CD14-positive monocyte (primary cell): Measurements from ENCODE around the gene MMP24. TPM values are rescaled to one million over a fixed set of nuclear protein-coding genes. Genes with fewer than 3 reads are reported as not detected.
A peak's percentile ranks its signal among the peaks of the same experiment; 100 is the strongest.

Source experiments
- DNase-seq, 3 donors: peaks; one replicate each; pipeline ENCODE4 v3.0.0-alpha.2; 2011 to 2022
- H2AFZ ChIP-seq: 2 replicates; pipeline ENCODE4 v1.6.0; 2012; ENCODE audit warnings: mild to moderate bottlenecking, low read depth, low read length, inconsistent platforms; ENCODE audit not compliant: insufficient read depth, poor library complexity, severe bottlenecking
- H3K27ac ChIP-seq, 2 donors: 1 replicate in 1 of 2; 2 replicates in 1 of 2; pipeline ENCODE4 v1.5.1; 2012 to 2013; ENCODE audit warnings: low read length in 2 of 2, control low read depth in 1 of 2, inconsistent platforms in 1 of 2, low read depth in 1 of 2, mild to moderate bottlenecking in 1 of 2
- H3K27me3 ChIP-seq, 2 donors: one replicate each; pipeline versions ENCODE4 v1.6.0 to v1.6.1; 2011 to 2013; ENCODE audit warnings: low read length in 2 of 2; ENCODE audit not compliant: control insufficient read depth in 2 of 2, insufficient read depth in 2 of 2
- H3K36me3 ChIP-seq, 2 donors: replicated peaks in 1 of 2; 1 replicate in 1 of 2; 2 replicates in 1 of 2; pipeline versions ENCODE4 v1.5.1 to v1.6.1; 2012 to 2013; ENCODE audit warnings: low read length in 2 of 2, control low read depth in 1 of 2, inconsistent platforms in 1 of 2, mild to moderate bottlenecking in 1 of 2; ENCODE audit not compliant: insufficient read depth in 2 of 2, control insufficient read depth in 1 of 2
- H3K4me1 ChIP-seq, 2 donors: 1 replicate in 1 of 2; 2 replicates in 1 of 2; pipeline versions ENCODE4 v1.5.1 to v1.6.1; 2012 to 2013; ENCODE audit warnings: low read length in 2 of 2, control low read depth in 1 of 2, inconsistent platforms in 1 of 2, mild to moderate bottlenecking in 1 of 2, moderate library complexity in 1 of 2; ENCODE audit not compliant: insufficient read depth in 2 of 2, control insufficient read depth in 1 of 2
- H3K4me2 ChIP-seq: replicated peaks from 2 replicates; pipeline ENCODE3; 2012; ENCODE audit warnings: low read length, moderate library complexity, mild to moderate bottlenecking; ENCODE audit not compliant: poor library complexity, severe bottlenecking; ENCODE audit errors: extremely low read depth
- H3K4me3 ChIP-seq, 3 experiments: fragments of 200-600 bp in 1 of 3; sonication (generic) in 1 of 3; replicated peaks in 1 of 3; 1 replicate in 2 of 3; 2 replicates in 1 of 3; pipeline ENCODE4 v1.5.1; 2011 to 2013; ENCODE audit warnings: low read length in 3 of 3, mild to moderate bottlenecking in 3 of 3, control low read depth in 2 of 3, low read depth in 2 of 3, inconsistent platforms in 1 of 3, moderate library complexity in 1 of 3
- H3K79me2 ChIP-seq: 2 replicates; pipeline ENCODE4 v1.6.0; 2012; ENCODE audit warnings: mild to moderate bottlenecking, control low read depth, inconsistent platforms, low read length, moderate library complexity; ENCODE audit not compliant: insufficient read depth
- H3K9ac ChIP-seq: 2 replicates; pipeline ENCODE4 v1.6.0; 2017; ENCODE audit warnings: low read length, mild to moderate bottlenecking; ENCODE audit not compliant: insufficient read depth, poor library complexity, severe bottlenecking
- H3K9me3 ChIP-seq, 2 donors: replicated peaks in 1 of 2; 1 replicate in 1 of 2; 2 replicates in 1 of 2; pipeline versions ENCODE4 v1.5.1 to v1.6.1; 2012 to 2013; ENCODE audit warnings: low read length in 2 of 2, control low read depth in 1 of 2; ENCODE audit not compliant: control insufficient read depth in 1 of 2, insufficient read depth in 1 of 2
- H4K20me1 ChIP-seq: 2 replicates; pipeline ENCODE4 v1.6.0; 2012; ENCODE audit warnings: mild to moderate bottlenecking, low read length, control low read depth, moderate library complexity; ENCODE audit not compliant: insufficient read depth
- H3K27ac Mint-ChIP-seq, 7 donors: one replicate each; pipeline ENCODE4 v1.8.0; 2020; ENCODE audit warnings: mild to moderate bottlenecking in 7 of 7, mixed read lengths in 7 of 7, moderate library complexity in 6 of 7, inconsistent platforms in 2 of 7
- H3K27me3 Mint-ChIP-seq, 3 donors: one replicate each; pipeline ENCODE4 v1.8.0; 2021 to 2022; ENCODE audit warnings: low read depth in 3 of 3, mild to moderate bottlenecking in 3 of 3, mixed read lengths in 3 of 3, moderate library complexity in 3 of 3, inconsistent platforms in 1 of 3
- H3K36me3 Mint-ChIP-seq, 2 donors: one replicate each; pipeline ENCODE4 v1.8.0; 2020; ENCODE audit warnings: mixed read lengths in 2 of 2, inconsistent platforms in 1 of 2, mild to moderate bottlenecking in 1 of 2
- H3K4me1 Mint-ChIP-seq: one replicate; pipeline ENCODE4 v1.8.0; 2020; ENCODE audit warnings: mild to moderate bottlenecking, mixed read lengths
- H3K4me3 Mint-ChIP-seq, 2 donors: one replicate each; pipeline ENCODE4 v1.8.0; 2020; ENCODE audit warnings: mild to moderate bottlenecking in 2 of 2, mixed read lengths in 2 of 2, moderate library complexity in 1 of 2
- H3K9me3 Mint-ChIP-seq, 7 donors: one replicate each; pipeline ENCODE4 v1.8.0; 2020 to 2022; ENCODE audit warnings: mixed read lengths in 7 of 7, mild to moderate bottlenecking in 6 of 7, moderate library complexity in 6 of 7, inconsistent platforms in 2 of 7
- WGBS: methylation state at CpG from one replicate; pipeline ENCODE4 v1.1.5; 2013; ENCODE audit warnings: missing lambda C conversion rate; ENCODE audit not compliant: insufficient coverage; 5-methylcytosine and 5-hydroxymethylcytosine counted together
- intact Hi-C, 2 donors: fragments of 100-400 bp; cut with micrococcal nuclease; formaldehyde crosslinking; loops; one replicate each; pipeline versions ENCODE4 v1.15.0 to v1.15.1; 2023
- polyA plus RNA-seq, 3 donors: library from polyadenylated mRNA; depleted of rRNA in 1 of 3; unstranded in 2 of 3; stranded (reverse) in 1 of 3; fragments of 300-500 nt in 2 of 3; fragments of >200 nt in 1 of 3; fragmentation: Illumina TruSeq in 2 of 3; gene quantifications; 1 replicate in 2 of 3; 2 replicates in 1 of 3; pipeline ENCODE4 v1.2.3, GENCODE V29; 2012 to 2021
- TF ChIP-seq, protein P1 (sequence below): fragments of 200-600 bp; IDR thresholded peaks from one replicate; pipeline ENCODE4 v1.8.0; 2022; ENCODE audit warnings: antibody characterized with exemption, mild to moderate bottlenecking

The MMP24 gene
- polyA plus RNA-seq, 3 donors: 0.14 TPM; not detected in 2

DNA sequence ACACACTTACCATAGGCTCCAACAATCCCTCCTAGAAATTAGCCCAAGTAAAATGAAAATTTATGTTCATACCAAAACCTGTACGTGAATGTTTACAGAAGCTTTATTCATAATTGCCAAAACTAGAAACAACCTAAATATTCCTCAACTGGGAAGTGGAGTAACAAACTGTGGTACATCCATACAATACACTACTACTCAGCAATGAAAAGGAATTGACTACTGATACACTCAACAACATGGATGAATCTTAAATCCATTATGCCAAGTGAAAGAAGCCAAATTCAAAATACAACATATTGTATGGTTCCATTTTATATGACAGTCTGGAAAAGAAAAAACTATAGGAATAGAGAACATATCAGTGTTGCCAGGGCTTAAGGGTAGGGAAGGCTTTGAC, 19.7 kb upstream of the MMP24 start:
- Mint-ChIP-seq H3K36me3 (peaks cover 0 to 6% of the 10 kb centered on the region in 2 donors), H3K4me3 (no peak overlapping the region), H3K27ac (no peak overlapping the region), H3K4me1 (no peaks in the 10 kb centered on the region), H3K9me3 (peaks cover 0 to 7% (median 0%) of the 10 kb centered on the region in 7 donors), H3K27me3 (peaks cover 0 to 4% (median 0%) of the 10 kb centered on the region in 3 donors)
- H3K36me3 ChIP-seq: no peaks in the 10 kb centered on the region
- no peak for DNase-seq
- H3K27me3 ChIP-seq: no peaks in the 10 kb centered on the region
- no peak overlapping the region for H3K9ac ChIP-seq
- TF ChIP-seq, protein P1, sequence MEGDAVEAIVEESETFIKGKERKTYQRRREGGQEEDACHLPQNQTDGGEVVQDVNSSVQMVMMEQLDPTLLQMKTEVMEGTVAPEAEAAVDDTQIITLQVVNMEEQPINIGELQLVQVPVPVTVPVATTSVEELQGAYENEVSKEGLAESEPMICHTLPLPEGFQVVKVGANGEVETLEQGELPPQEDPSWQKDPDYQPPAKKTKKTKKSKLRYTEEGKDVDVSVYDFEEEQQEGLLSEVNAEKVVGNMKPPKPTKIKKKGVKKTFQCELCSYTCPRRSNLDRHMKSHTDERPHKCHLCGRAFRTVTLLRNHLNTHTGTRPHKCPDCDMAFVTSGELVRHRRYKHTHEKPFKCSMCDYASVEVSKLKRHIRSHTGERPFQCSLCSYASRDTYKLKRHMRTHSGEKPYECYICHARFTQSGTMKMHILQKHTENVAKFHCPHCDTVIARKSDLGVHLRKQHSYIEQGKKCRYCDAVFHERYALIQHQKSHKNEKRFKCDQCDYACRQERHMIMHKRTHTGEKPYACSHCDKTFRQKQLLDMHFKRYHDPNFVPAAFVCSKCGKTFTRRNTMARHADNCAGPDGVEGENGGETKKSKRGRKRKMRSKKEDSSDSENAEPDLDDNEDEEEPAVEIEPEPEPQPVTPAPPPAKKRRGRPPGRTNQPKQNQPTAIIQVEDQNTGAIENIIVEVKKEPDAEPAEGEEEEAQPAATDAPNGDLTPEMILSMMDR: no peak
- H3K4me3 ChIP-seq: no peak overlapping the region
- H3K9me3 ChIP-seq: no peaks in the 10 kb centered on the region
- H3K4me2 ChIP-seq: no peak overlapping the region
- no peak overlapping the region for H3K27ac ChIP-seq
- H3K79me2 ChIP-seq: no peaks in the 10 kb centered on the region
- intact Hi-C loops: loop anchor here (5.0 kb wide), 3 partner anchors 60 to 375 kb away; partner anchors contain the start of genes EDEM2 (in 1 of the 2) and GGT7 (in 1 of the 2)
- no CpG with 5 or more reads among the region's 1 CpG for WGBS
- H2AFZ ChIP-seq: no peak overlapping the region
- H4K20me1 ChIP-seq: no peaks in the 10 kb centered on the region
- no peaks in the 10 kb centered on the region for H3K4me1 ChIP-seq

DNA sequence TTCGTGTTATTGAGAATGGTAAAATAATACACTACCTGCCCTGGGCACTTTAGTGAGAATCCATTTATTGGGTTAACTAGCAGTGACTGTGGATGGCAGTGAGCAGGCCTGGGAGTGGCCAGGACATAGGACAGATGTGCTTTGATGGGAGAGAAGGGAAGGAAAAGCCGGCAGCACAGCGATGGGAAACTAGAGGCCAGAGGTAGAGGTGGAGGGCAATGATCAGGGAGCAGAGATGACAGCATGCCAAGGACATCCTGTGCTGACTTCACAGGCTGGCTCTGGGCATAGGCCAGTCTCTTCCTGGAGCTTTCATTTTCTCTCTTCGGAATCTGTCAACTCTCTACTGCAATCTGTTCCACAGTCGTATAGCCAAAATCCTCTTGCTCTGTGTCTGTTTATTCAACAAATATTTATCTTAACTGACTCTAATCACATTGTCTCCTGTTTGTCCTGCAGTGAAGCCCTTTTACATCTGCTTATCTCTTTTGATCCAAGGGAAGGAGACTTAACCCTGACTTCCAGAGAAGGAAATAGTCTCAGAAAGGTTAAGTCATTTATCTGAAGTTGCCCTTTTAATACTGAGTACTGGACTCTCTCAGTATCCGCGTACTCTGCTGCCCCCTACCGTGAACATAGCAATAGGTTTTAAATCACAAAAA, 18.4 kb upstream of the MMP24 start:
- TF ChIP-seq, protein P1: peak; percentile 77
- Mint-ChIP-seq H3K4me3 (no peak overlapping the region), H3K4me1 (no peaks in the 10 kb centered on the region), H3K27me3 (peaks cover 0 to 4% (median 0%) of the 10 kb centered on the region in 3 donors), H3K27ac (no peak overlapping the region), H3K9me3 (peaks cover 0 to 5% (median 0%) of the 10 kb centered on the region in 7 donors), H3K36me3 (peaks cover 4 to 7% of the 10 kb centered on the region in 2 donors)
- intact Hi-C loops: loop anchor here (2.0 to 5.0 kb wide), 5 partner anchors 61 to 376 kb away; partner anchors contain the start of genes EDEM2 (in 2 of the 2) and GGT7 (in 1 of the 2)
- no peaks in the 10 kb centered on the region for H3K4me1 ChIP-seq
- H3K9ac ChIP-seq: no peak overlapping the region
- no peak overlapping the region for H3K27ac ChIP-seq
- no peak overlapping the region for H2AFZ ChIP-seq
- no peaks in the 10 kb centered on the region for H3K27me3 ChIP-seq
- no peaks in the 10 kb centered on the region for H3K9me3 ChIP-seq
- DNase-seq: peak; percentile 58 to 71 (median 66)
- H3K4me2 ChIP-seq: no peak overlapping the region
- no peaks in the 10 kb centered on the region for H3K36me3 ChIP-seq
- H3K79me2 ChIP-seq: no peaks in the 10 kb centered on the region
- no peaks in the 10 kb centered on the region for H4K20me1 ChIP-seq
- WGBS: 48% methylated on average over 7 of the region's 8 CpGs
- no peak overlapping the region for H3K4me3 ChIP-seq
